ENCODE data around the gene EFNA5.

- TF ChIP-seq ZNF423 (tag by site-specific recombination; IDR thresholded peaks at IDR 0.05) (no peak), CTCF (tag by site-specific recombination; IDR thresholded peaks at IDR 0.05) (no peak), TCF7L2 (IDR thresholded peaks at IDR 0.05; ENCODE audit: borderline replicate concordance, low read depth, low read length) (no peak), ZNF335 (tag by site-specific recombination; conservative IDR thresholded peaks at IDR 0.05) (no peak), IKZF3 (tag by site-specific recombination; IDR thresholded peaks at IDR 0.05) (no peak), ZNF768 (tag by site-specific recombination; IDR thresholded peaks at IDR 0.05) (no peak), ELK4 (IDR thresholded peaks at IDR 0.05; ENCODE audit: borderline replicate concordance, low read depth, low read length) (no peak), ZNF19 (tag by site-specific recombination; IDR thresholded peaks at IDR 0.05; ENCODE audit: low read depth) (no peak), ZNF404 (tag by site-specific recombination; IDR thresholded peaks at IDR 0.05) (no peak), ZNF175 (tag by site-specific recombination; IDR thresholded peaks at IDR 0.05) (no peak)
- TF ChIP-seq, protein P1, sequence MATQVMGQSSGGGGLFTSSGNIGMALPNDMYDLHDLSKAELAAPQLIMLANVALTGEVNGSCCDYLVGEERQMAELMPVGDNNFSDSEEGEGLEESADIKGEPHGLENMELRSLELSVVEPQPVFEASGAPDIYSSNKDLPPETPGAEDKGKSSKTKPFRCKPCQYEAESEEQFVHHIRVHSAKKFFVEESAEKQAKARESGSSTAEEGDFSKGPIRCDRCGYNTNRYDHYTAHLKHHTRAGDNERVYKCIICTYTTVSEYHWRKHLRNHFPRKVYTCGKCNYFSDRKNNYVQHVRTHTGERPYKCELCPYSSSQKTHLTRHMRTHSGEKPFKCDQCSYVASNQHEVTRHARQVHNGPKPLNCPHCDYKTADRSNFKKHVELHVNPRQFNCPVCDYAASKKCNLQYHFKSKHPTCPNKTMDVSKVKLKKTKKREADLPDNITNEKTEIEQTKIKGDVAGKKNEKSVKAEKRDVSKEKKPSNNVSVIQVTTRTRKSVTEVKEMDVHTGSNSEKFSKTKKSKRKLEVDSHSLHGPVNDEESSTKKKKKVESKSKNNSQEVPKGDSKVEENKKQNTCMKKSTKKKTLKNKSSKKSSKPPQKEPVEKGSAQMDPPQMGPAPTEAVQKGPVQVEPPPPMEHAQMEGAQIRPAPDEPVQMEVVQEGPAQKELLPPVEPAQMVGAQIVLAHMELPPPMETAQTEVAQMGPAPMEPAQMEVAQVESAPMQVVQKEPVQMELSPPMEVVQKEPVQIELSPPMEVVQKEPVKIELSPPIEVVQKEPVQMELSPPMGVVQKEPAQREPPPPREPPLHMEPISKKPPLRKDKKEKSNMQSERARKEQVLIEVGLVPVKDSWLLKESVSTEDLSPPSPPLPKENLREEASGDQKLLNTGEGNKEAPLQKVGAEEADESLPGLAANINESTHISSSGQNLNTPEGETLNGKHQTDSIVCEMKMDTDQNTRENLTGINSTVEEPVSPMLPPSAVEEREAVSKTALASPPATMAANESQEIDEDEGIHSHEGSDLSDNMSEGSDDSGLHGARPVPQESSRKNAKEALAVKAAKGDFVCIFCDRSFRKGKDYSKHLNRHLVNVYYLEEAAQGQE (tag by site-specific recombination; IDR thresholded peaks at IDR 0.05) = no peak
- TF ChIP-seq, protein P2, sequence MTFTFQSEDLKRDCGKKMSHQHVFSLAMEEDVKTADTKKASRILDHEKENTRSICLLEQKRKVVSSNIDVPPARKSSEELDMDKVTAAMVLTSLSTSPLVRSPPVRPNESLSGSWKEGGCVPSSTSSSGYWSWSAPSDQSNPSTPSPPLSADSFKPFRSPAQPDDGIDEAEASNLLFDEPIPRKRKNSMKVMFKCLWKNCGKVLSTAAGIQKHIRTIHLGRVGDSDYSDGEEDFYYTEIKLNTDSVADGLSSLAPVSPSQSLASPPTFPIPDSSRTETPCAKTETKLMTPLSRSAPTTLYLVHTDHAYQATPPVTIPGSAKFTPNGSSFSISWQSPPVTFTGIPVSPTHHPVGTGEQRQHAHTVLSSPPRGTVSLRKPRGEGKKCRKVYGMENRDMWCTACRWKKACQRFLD (tag by site-specific recombination; IDR thresholded peaks at IDR 0.05) = no peak
- TF ChIP-seq, protein P3, sequence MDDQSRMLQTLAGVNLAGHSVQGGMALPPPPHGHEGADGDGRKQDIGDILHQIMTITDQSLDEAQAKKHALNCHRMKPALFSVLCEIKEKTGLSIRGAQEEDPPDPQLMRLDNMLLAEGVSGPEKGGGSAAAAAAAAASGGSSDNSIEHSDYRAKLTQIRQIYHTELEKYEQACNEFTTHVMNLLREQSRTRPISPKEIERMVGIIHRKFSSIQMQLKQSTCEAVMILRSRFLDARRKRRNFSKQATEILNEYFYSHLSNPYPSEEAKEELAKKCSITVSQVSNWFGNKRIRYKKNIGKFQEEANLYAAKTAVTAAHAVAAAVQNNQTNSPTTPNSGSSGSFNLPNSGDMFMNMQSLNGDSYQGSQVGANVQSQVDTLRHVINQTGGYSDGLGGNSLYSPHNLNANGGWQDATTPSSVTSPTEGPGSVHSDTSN (CRISPR knock-in tag; IDR thresholded peaks at IDR 0.05) = no peak
Observed at GRCh38 chr5:107535849-107536248, 134.9 kb downstream of the EFNA5 start.

Measured in HEK293 (cell line).